OCI-LY7 (cell line): ENCODE measurements around the gene TTC22.

ENCODE experiments used
- EZH2phosphoT487 ChIP-seq: fragments of 200-600 bp; sonication (generic); IDR thresholded peaks from 2 replicates; pipeline ENCODE4 v1.6.1; 2018; ENCODE audit warnings: low read depth, borderline replicate concordance, mild to moderate bottlenecking, mixed run types, antibody characterized with exemption, low read length, moderate library complexity, mixed read lengths
- TF ChIP-seq, protein P1 (sequence below): fragments of 200-600 bp; sonication (generic); conservative IDR thresholded peaks from 2 replicates; pipeline ENCODE4 v1.5.1; 2014; ENCODE audit warnings: mild to moderate bottlenecking, antibody characterized with exemption, low read length, moderate library complexity, mixed read lengths

DNA sequence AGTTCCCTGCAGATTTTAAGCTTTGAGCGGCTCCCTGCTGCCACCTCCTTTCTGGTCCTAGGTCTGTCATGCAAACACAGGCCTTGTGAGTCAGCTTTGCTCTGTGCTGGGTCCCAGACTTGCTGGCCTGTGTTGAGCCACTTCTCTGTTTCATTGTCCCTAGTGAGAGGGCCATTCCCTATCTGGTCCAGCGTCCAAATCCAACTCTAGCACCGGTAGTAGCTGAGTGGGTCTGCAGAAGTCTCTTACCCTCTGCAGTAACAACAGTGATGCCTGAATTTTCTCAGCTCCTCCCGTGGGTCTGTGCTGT is 5.8 kb downstream of the TTC22 start:
- TF ChIP-seq EZH2phosphoT487, result no peak
- TF ChIP-seq, protein P1, sequence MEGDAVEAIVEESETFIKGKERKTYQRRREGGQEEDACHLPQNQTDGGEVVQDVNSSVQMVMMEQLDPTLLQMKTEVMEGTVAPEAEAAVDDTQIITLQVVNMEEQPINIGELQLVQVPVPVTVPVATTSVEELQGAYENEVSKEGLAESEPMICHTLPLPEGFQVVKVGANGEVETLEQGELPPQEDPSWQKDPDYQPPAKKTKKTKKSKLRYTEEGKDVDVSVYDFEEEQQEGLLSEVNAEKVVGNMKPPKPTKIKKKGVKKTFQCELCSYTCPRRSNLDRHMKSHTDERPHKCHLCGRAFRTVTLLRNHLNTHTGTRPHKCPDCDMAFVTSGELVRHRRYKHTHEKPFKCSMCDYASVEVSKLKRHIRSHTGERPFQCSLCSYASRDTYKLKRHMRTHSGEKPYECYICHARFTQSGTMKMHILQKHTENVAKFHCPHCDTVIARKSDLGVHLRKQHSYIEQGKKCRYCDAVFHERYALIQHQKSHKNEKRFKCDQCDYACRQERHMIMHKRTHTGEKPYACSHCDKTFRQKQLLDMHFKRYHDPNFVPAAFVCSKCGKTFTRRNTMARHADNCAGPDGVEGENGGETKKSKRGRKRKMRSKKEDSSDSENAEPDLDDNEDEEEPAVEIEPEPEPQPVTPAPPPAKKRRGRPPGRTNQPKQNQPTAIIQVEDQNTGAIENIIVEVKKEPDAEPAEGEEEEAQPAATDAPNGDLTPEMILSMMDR, result no peak
